Naive B cell (primary cell): ENCODE results near the gene SPACA7. TPM values are rescaled to one million over a fixed set of nuclear protein-coding genes. Genes with fewer than 3 reads are reported as not detected.

Source experiments
- ATAC-seq, 2 donors: fragments of 150-1000 bp; cut with Tn5 transposase; 2 replicates each; pipeline ENCODE4 v1.10.0; 2021; ENCODE audit warnings: low read depth in 2 of 2, mild to moderate bottlenecking in 2 of 2, moderate library complexity in 2 of 2
- DNase-seq: peaks from one replicate; pipeline ENCODE4 v3.0.0; 2022
- H3K27ac Mint-ChIP-seq, 6 donors: one replicate each; pipeline ENCODE4 v1.8.0; 2020 to 2022; ENCODE audit warnings: mild to moderate bottlenecking in 6 of 6, mixed read lengths in 6 of 6, moderate library complexity in 5 of 6, inconsistent platforms in 2 of 6
- H3K27me3 Mint-ChIP-seq, 3 donors: one replicate each; pipeline ENCODE4 v1.8.0; 2021 to 2022; ENCODE audit warnings: mixed read lengths in 3 of 3, mild to moderate bottlenecking in 1 of 3
- H3K36me3 Mint-ChIP-seq, 2 donors: one replicate each; pipeline ENCODE4 v1.8.0; 2020 to 2022; ENCODE audit warnings: mixed read lengths in 2 of 2, inconsistent platforms in 1 of 2, mild to moderate bottlenecking in 1 of 2
- H3K4me1 Mint-ChIP-seq, 3 donors: one replicate each; pipeline ENCODE4 v1.8.0; 2020 to 2022; ENCODE audit warnings: mixed read lengths in 3 of 3, inconsistent platforms in 1 of 3, mild to moderate bottlenecking in 1 of 3, moderate library complexity in 1 of 3
- H3K4me3 Mint-ChIP-seq, 8 donors: one replicate each; pipeline ENCODE4 v1.8.0; 2020 to 2022; ENCODE audit warnings: mild to moderate bottlenecking in 8 of 8, mixed read lengths in 8 of 8, moderate library complexity in 8 of 8, inconsistent platforms in 2 of 8
- H3K9me3 Mint-ChIP-seq, 7 donors: one replicate each; pipeline ENCODE4 v1.8.0; 2020 to 2022; ENCODE audit warnings: mixed read lengths in 7 of 7, mild to moderate bottlenecking in 5 of 7, inconsistent platforms in 2 of 7, moderate library complexity in 1 of 7
- polyA plus RNA-seq, 6 donors: library from polyadenylated mRNA; unstranded; fragments of 300-500 nt; fragmentation: Illumina TruSeq; gene quantifications; one replicate each; pipeline ENCODE4 v1.2.3, GENCODE V29; 2021; ENCODE audit warnings: low read depth in 6 of 6

Gene SPACA7
- polyA plus RNA-seq, 6 donors from 2014 or later, result not detected

DNA sequence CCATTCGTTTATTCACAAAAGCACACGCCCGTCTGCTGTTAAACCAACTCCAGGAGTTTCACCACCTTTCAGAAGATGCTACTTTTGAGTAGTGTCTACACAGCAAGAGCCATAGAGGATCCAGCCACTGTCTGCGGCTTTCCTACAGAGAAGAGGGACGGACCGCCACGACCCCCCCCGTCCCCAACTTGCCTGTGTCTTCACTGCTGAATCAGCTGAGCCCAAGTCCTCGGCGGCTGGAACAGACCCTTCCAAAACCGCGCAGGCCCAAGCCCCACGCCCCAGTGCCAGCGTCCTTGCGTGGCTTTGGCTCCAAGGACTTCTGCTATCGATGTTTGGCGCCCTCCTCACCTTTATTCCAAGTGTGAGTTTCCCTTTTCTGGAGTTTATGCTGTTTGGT lies 65.1 kb downstream of the SPACA7 start:
- Mint-ChIP-seq H3K27ac (no peak overlapping the region), H3K4me3 (no peak overlapping the region), H3K4me1 (peaks cover 4 to 7% (median 6%) of the 10 kb centered on the region in 3 donors), H3K27me3 (peaks cover 17 to 36% (median 36%) of the 10 kb centered on the region in 3 donors), H3K9me3 (peaks cover 5 to 21% (median 11%) of the 10 kb centered on the region in 7 donors), H3K36me3 (peaks cover 5 to 10% of the 10 kb centered on the region in 2 donors)
- no peak for DNase-seq
- no peak for ATAC-seq

DNA sequence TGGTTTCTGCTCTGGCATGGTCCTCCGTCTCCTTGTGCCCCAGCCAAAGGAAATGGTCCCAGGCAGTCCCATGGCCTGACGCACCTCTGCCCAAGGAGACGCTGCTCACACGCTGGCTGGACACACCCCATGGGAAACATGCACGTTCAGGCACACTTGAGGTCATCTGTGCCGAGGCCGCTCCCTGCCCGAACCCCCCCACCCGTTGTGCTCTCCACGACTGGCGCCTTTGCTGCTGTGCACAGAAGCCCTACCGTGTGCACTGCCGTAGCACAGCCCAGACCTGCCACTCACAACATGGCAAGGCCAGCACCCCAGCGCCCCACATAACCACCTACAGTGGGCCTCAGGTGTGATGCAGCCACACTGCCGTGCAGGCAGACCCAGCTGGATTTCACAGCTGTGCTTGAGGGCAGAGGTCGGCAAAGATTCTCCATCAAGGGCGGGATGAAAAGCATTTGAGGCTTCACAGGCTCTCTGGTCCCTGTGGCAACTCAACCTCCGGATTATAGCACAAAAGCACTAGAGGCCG lies 65.7 kb downstream of the SPACA7 start:
- no peak for ATAC-seq
- DNase-seq, result no peak
- Mint-ChIP-seq H3K27me3 (peaks cover 17 to 37% (median 36%) of the 10 kb centered on the region in 3 donors), H3K36me3 (peaks cover 5 to 10% of the 10 kb centered on the region in 2 donors), H3K27ac (no peak overlapping the region), H3K9me3 (peaks cover 5 to 21% (median 11%) of the 10 kb centered on the region in 7 donors), H3K4me1 (peaks cover 4 to 7% (median 6%) of the 10 kb centered on the region in 3 donors), H3K4me3 (no peak overlapping the region)

DNA sequence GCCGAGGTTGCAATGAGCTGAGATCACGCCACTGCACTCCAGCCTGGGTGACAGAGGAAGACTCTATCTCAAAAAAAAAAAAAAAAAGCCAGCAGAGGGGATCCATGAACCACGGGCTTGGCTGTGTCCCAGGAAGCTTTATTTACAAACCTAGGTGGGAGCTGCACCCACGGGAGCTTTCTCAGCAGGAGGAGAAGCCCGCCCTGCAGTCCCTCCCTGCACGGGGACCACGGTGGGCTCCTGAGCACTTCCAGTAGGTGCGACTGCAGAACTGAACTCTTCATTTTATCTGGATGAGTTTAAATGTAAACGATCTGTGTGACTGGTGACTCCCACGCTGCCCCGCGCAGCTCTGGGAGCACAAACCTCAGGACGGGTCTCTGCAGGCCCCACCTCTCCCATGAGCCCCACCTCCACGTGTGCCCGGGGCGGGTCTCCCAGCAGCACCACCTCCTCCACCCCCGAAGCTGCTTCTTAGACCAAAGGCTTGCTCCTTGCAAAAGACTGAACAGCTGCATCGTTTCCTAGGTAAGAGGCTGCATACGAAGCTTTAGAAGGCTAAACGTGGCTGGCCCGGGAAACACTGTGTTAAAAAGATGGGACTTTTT lies 66.4 kb downstream of the SPACA7 start:
- no peak overlapping the region for H3K4me3 Mint-ChIP-seq
- peaks cover 5 to 21% (median 11%) of the 10 kb centered on the region in 7 donors for H3K9me3 Mint-ChIP-seq
- no peak overlapping the region for H3K27ac Mint-ChIP-seq
- DNase-seq (no peak), ATAC-seq (no peak)
- H3K36me3 Mint-ChIP-seq, result peaks cover 5 to 10% of the 10 kb centered on the region in 2 donors
- H3K4me1 Mint-ChIP-seq, result peaks cover 4 to 7% (median 6%) of the 10 kb centered on the region in 3 donors
- peaks cover 17 to 44% (median 36%) of the 10 kb centered on the region in 3 donors for H3K27me3 Mint-ChIP-seq

DNA sequence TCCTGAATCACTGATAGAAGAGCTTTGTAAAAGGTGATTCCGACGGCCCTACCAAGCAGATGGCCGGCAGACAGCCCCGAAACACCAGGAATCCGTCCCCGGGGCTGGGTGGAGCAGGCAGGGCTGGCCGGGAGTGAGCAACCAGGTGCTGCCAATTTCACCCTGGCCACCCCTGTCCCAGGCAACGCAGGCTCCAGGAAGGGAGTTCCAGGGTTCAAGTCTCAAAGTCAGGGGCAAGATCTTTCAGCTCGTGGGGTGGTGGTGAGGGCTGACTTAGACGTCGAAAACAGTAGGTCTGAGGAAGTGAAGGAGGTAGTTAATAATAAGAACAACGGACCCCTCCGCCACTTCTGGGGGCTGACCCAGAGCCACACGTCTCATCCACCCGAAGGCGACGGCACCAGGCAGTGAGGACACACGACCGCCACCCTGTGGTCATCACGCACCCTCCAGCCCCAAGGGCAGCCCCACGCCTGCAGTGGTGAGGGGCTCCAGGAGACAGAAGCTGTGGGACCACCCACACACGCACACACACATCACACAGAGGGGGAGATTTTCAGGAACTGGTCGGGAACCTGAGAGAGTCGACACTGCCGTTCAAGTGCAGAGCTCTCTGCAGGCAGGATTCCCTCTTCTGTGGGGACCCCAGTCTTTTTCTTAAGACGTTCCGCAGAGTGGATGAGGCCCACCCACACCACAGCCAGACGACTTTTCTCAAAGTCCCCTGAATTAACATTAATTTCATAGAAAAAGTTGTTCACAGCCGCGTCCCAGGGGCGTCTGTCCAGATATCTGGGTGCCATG lies 67.2 kb downstream of the SPACA7 start:
- Mint-ChIP-seq H3K36me3 (peaks cover 0 to 4% of the 10 kb centered on the region in 2 donors), H3K9me3 (peaks cover under 1 to 15% (median 5%) of the 10 kb centered on the region in 7 donors), H3K4me1 (peaks cover 4 to 7% (median 6%) of the 10 kb centered on the region in 3 donors), H3K4me3 (no peak overlapping the region), H3K27ac (peak overlapping the region in 1 of 6 donors; percentile 11), H3K27me3 (peaks cover 17 to 45% (median 36%) of the 10 kb centered on the region in 3 donors)
- ATAC-seq (no peak), DNase-seq (no peak)

DNA sequence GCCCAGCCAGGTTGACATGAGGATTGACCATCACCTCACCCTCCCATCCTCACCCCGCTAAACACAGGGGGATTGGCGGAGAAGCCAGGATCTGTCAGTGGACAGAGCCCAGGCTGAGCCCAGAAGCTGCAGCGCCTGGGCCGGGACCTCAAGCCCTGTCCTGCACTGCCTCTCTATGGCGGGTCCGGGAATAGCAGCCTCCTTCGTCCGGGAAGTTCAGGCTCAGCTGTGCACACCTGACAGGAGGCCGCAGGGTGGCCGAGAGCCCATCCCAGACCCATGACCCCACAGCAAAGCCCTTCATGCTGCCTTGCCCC lies 67.8 kb downstream of the SPACA7 start:
- no peak overlapping the region for H3K4me3 Mint-ChIP-seq
- no peaks in the 10 kb centered on the region for H3K36me3 Mint-ChIP-seq

DNA sequence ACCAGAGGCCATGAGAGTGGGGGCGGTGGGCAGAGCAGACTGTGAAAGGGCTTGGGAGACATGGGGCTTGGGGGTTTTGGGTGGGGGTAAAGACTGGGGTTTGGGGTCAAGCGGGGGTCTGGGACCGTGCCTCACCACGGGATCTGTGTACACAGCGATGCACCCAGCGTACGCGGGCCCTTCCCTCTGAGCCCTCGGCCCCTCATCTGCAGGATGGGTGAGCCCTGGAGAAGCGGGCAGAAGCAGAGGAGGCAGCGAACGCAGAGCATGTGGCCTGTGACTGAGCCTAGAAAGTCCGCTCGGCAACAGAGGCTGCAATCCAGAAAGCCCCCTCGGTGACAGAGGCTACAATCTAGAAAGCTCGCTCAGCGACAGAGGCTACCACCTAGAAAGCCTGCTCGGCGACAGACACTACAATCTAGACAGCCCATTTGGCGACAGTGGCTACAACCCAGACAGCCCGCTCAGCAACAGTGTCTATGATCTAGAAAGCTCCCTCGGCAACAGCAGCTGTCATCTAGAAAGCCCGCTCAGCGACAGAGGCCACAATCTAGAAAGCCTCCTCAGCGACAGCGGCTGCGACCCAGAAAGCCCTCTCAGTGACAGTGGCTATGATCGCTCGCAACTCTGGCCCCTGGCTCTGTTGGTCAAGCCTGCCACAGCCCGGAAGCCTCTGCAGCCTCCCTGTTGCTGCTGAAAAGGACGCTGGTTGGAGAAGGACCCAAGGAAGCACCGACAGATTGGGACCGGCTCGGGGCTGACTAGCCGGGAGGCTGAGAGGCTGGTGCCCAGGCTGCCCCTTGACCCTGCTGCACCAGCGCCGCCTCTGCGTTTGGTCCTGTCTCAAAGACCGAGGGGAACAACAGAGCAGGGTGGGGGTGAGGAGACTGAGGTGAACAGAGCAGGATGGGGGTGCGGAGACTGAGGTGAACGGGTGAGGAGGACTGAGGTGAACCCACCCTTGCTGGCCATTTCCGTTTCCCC lies 68.6 kb downstream of the SPACA7 start:
- DNase-seq (no peak), ATAC-seq (no peak)
- H3K4me1 Mint-ChIP-seq, result peaks cover 4 to 7% (median 6%) of the 10 kb centered on the region in 3 donors
- no peak overlapping the region for H3K4me3 Mint-ChIP-seq
- H3K27me3 Mint-ChIP-seq, result peaks cover 12 to 39% (median 38%) of the 10 kb centered on the region in 3 donors
- H3K27ac Mint-ChIP-seq, result no peak overlapping the region
- peaks cover 0 to 3% (median 0%) of the 10 kb centered on the region in 7 donors for H3K9me3 Mint-ChIP-seq
- H3K36me3 Mint-ChIP-seq, result no peaks in the 10 kb centered on the region

More for the DNA sequence above, 67.8 kb downstream of the SPACA7 start:
- H3K27me3 Mint-ChIP-seq, result peaks cover 17 to 45% (median 36%) of the 10 kb centered on the region in 3 donors
- H3K9me3 Mint-ChIP-seq, result peaks cover 0 to 9% (median under 1%) of the 10 kb centered on the region in 7 donors
- peaks cover 4 to 7% (median 6%) of the 10 kb centered on the region in 3 donors for H3K4me1 Mint-ChIP-seq
- H3K27ac Mint-ChIP-seq, result no peak overlapping the region
- DNase-seq, result no peak
- no peak for ATAC-seq

DNA sequence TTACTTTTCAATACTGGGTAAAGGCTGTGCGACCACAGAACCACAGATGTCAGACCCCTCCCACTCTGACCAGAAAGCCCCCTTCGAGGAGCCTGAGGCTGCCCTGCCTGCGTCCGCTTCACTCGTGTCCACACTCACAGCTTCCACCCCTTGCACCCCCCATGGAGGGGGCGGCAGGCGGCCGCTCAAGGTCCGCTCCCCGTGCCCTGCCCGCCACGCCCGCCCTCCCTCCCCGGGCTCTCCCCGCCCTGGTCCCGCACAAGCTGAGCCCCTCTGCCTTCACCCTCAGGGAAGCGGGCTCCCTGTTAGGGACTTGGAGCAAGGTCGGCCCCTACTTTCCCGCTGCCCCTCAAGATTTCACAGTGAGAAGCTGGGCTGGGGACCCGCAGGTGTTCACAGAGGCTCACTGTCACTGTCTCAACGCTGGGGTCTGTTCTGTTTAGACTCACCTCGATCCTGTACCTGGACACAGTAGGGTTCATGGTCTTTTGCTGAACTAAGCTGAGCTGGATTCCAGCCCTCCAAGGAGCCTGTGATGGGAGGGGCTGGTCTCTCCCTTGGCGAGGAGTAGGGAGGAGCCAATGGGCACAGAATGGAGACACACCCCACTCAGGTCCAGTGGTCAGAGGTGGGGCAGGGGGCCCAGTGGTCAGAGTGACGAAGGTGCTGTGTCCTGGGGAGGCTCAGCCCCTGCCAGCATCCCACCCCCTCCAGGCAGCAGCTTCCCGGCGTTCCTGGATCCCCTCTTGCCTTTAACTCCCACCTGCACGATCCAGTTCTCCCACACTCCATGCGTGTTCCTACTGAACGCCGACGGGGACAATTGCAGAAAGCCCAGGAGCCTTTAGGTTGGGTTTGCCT lies 69.5 kb downstream of the SPACA7 start:
- no peak for ATAC-seq

DNA sequence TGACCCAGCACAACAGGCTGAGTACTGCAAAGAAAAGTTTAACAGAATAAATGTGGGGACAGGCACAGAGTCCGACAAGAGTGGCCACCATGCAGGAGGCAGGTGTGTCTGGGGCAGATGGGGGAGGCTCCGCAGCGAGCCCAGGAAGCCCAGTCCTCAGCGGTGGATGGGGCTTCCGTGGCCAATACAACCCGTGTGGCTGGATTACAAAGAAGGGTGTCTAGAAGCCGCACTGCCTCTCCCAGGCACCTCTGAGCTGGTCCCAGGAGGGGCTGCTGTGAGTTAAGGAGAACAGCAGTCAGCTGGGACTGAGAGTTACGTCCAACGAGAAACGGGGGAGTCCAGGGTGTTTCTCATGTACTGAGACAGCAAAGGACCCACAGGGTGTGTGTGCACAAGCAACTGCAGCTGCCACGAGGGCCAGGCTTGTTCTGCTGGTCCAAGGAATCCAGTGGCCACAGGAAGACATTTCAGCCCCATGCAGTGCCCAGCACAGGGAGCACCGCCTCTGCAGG lies 70.2 kb downstream of the SPACA7 start:
- no peak for ATAC-seq

More for the DNA sequence above, 69.5 kb downstream of the SPACA7 start:
- H3K27ac Mint-ChIP-seq, result no peak overlapping the region
- peaks cover 4 to 31% (median 29%) of the 10 kb centered on the region in 3 donors for H3K27me3 Mint-ChIP-seq
- H3K4me1 Mint-ChIP-seq, result peaks cover 4 to 7% (median 6%) of the 10 kb centered on the region in 3 donors
- H3K36me3 Mint-ChIP-seq, result no peaks in the 10 kb centered on the region
- H3K4me3 Mint-ChIP-seq, result no peak overlapping the region
- H3K9me3 Mint-ChIP-seq, result no peaks in the 10 kb centered on the region
- DNase-seq, result no peak

DNA sequence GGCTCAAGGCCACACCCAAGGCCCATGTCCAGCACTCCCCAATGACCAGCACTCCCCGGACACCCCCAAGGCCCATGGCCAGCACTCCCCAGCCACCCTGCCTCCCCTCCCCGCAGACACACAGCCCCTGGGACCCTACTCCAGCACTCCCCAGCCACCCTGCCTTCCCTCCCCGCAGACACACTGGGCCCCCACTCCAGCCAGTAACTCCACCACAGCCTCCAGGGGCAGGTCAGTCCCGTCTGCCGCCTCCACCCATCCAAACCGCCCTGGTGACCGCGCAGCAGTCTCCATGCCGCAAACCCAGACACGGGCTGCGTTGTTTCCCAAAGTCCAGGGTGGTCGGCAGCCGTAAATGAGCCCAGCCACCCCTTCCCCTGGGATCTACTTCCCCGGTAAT lies 70.7 kb downstream of the SPACA7 start:
- Mint-ChIP-seq H3K27ac (no peak overlapping the region), H3K36me3 (no peaks in the 10 kb centered on the region), H3K4me1 (peaks cover 4 to 7% (median 6%) of the 10 kb centered on the region in 3 donors), H3K27me3 (peaks cover 4 to 26% (median 21%) of the 10 kb centered on the region in 3 donors), H3K9me3 (no peaks in the 10 kb centered on the region), H3K4me3 (no peak overlapping the region)
- no peak for DNase-seq
- no peak for ATAC-seq

More for the DNA sequence above, 70.2 kb downstream of the SPACA7 start:
- no peak overlapping the region for H3K4me3 Mint-ChIP-seq
- no peak overlapping the region for H3K27ac Mint-ChIP-seq
- H3K4me1 Mint-ChIP-seq, result peaks cover 4 to 7% (median 6%) of the 10 kb centered on the region in 3 donors
- peaks cover 4 to 27% (median 25%) of the 10 kb centered on the region in 3 donors for H3K27me3 Mint-ChIP-seq
- no peak for DNase-seq
- H3K9me3 Mint-ChIP-seq, result no peaks in the 10 kb centered on the region
- no peaks in the 10 kb centered on the region for H3K36me3 Mint-ChIP-seq

DNA sequence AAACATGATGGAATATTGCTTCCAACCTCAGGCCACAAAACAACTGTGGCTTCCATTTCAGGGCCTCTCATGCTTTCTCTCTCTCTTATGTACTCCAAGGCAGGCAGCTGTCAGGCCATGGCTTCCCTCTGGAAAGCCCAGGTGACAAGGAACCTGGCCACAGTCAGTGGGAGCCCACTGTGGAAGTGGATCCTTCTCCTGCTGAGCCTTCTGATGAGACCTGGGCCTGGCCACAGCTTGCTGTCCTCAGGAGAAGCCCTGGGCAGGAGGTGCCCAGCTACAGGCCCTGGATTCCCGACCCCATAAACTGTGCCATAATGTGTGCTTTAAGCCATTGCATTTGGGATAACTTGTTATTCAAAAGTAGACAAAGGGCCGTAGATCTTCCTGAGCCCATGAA lies 71.2 kb downstream of the SPACA7 start:
- Mint-ChIP-seq H3K4me3 (no peak overlapping the region), H3K27ac (no peak overlapping the region), H3K36me3 (no peaks in the 10 kb centered on the region)

DNA sequence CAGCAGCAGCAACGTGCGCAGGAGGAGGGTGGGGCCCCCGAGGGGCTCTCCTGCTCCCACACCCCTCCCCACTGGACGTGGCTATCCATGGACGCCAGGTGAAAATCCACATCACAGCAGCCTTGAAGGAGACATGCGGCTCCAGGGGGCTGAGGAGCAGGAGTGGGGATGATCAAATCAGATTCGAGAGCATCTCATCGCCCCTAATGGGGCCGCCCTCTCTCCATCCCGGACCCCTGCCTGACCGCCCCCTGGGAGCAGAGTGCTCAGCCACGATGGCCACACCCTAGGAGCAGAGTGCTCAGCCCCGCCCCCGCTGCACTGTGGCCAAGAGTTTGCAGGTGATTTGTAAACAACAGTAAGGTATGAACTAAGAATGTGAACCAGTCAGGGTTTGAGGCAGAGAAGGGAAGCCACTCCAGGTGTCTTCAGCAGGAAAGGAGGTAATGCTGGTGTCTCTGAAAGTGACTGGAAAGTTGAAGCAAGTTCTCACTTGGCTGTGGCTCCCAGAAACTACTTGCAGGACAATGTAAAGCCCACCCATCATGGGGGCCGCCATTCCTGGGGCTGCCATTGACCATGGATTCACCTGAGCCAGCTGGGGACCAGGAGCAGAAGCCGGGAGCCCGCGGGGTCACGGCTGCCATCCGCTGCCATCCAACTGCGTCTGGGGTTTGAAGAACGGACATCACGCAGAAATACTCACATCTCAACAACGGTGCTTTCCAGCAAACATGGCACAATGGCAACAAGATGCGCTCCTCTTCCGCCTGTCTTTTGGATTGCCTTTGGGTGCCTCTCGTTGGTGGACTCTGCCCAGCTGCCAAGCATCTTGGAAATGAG lies 71.8 kb downstream of the SPACA7 start:
- ATAC-seq (no peak), DNase-seq (no peak)
- H3K36me3 Mint-ChIP-seq, result no peaks in the 10 kb centered on the region
- no peak overlapping the region for H3K4me3 Mint-ChIP-seq
- peaks cover 4 to 7% (median 6%) of the 10 kb centered on the region in 3 donors for H3K4me1 Mint-ChIP-seq
- H3K27ac Mint-ChIP-seq, result no peak overlapping the region
- peaks cover 2 to 22% (median 19%) of the 10 kb centered on the region in 3 donors for H3K27me3 Mint-ChIP-seq
- no peaks in the 10 kb centered on the region for H3K9me3 Mint-ChIP-seq

More for the DNA sequence above, 71.2 kb downstream of the SPACA7 start:
- ATAC-seq (no peak), DNase-seq (no peak)
- peaks cover 4 to 7% (median 6%) of the 10 kb centered on the region in 3 donors for H3K4me1 Mint-ChIP-seq
- no peaks in the 10 kb centered on the region for H3K9me3 Mint-ChIP-seq
- H3K27me3 Mint-ChIP-seq, result peaks cover 4 to 26% (median 19%) of the 10 kb centered on the region in 3 donors
